CD1c-positive myeloid dendritic cell (primary cell): ENCODE measurements around the gene BACE2.
"Not testable (repeated sequence)": the region's sequence is repeated elsewhere in the genome, so short reads cannot be mapped to it uniquely, and the experiment has no call there.

ENCODE experiments used
- DNase-seq: peaks from one replicate; pipeline ENCODE4 v3.0.0-alpha.2; 2016; ENCODE audit errors: extremely low spot score

Gene BACE2

GRCh38 chr21:41215856-41216408, 48.0 kb downstream of the BACE2 start:
- no peak for DNase-seq

- DNase-seq, result no peak
Observed at GRCh38 chr21:41216486-41216885, 48.5 kb downstream of the BACE2 start.

- DNase-seq, result no peak
Observed at GRCh38 chr21:41217671-41218385, 49.9 kb downstream of the BACE2 start.

- no peak for DNase-seq
Observed at GRCh38 chr21:41219498-41220207, 51.7 kb downstream of the BACE2 start.

- no peak for DNase-seq
Observed at GRCh38 chr21:41220208-41220733, 52.3 kb downstream of the BACE2 start.

GRCh38 chr21:41222247-41223068, 54.5 kb downstream of the BACE2 start:
- no peak for DNase-seq

GRCh38 chr21:41226853-41227252, 58.9 kb downstream of the BACE2 start:
- no peak for DNase-seq

- DNase-seq, result no peak
Observed at GRCh38 chr21:41227357-41228005, 59.5 kb downstream of the BACE2 start.

- DNase-seq, result no peak
Observed at GRCh38 chr21:41228006-41228370, 60.0 kb downstream of the BACE2 start.

- no peak for DNase-seq
Observed at GRCh38 chr21:41228492-41228891, 60.5 kb downstream of the BACE2 start.

- no peak for DNase-seq
Observed at GRCh38 chr21:41228958-41229357, 61.0 kb downstream of the BACE2 start.

- no peak for DNase-seq
Observed at GRCh38 chr21:41229509-41230248, 61.7 kb downstream of the BACE2 start.

- DNase-seq, result no peak
Observed at GRCh38 chr21:41230497-41230896, 62.5 kb downstream of the BACE2 start.

- no peak for DNase-seq
Observed at GRCh38 chr21:41231060-41231459, 63.1 kb downstream of the BACE2 start.

- no peak for DNase-seq
Observed at GRCh38 chr21:41232013-41232412, 64.1 kb downstream of the BACE2 start.

GRCh38 chr21:41233916-41234315, 66.0 kb downstream of the BACE2 start:
- no peak for DNase-seq

- DNase-seq, result no peak
Observed at GRCh38 chr21:41234569-41234968, 66.6 kb downstream of the BACE2 start.

GRCh38 chr21:41235201-41235600, 67.2 kb downstream of the BACE2 start:
- no peak for DNase-seq

- DNase-seq, result no peak
Observed at GRCh38 chr21:41236352-41236973, 68.5 kb downstream of the BACE2 start.

- not testable (repeated sequence) for DNase-seq
Observed at GRCh38 chr21:41238081-41238796, 70.3 kb downstream of the BACE2 start.
